HCT116 (cell line): Measurements from ENCODE around the gene GMPPA. TPM values are rescaled to one million over a fixed set of nuclear protein-coding genes. Genes with fewer than 3 reads are reported as not detected.

Source experiments
- ATAC-seq: fragments of 200-7000 bp; cut with Tn5 transposase; 2 replicates; pipeline ENCODE4 v1.9.1; 2020; ENCODE audit warnings: mild to moderate bottlenecking, moderate library complexity
- BruUV-seq: library from RNA; stranded (reverse); fragments of 400-500 nt; replicated peaks from 2 replicates; lab custom pipeline; 2021; lab: Mats Ljungman, UMichigan
- CTCF ChIA-PET: fragments of 300-600 bp; sonication (Branson Sonifier 250); formaldehyde crosslinking; loops from one replicate; lab custom pipeline; 2021; ENCODE audit warnings: antibody characterized with exemption; lab: Charles Lee
- POLR2A ChIA-PET: fragments of 300-600, 350-600 bp; sonication (Branson Sonifier 250); formaldehyde crosslinking; loops from one replicate; lab custom pipeline; 2021; ENCODE audit warnings: antibody characterized with exemption; lab: Charles Lee
- RAD21 ChIA-PET, 2 experiments: fragments of 300-600 bp; sonication (Branson Sonifier 250); formaldehyde crosslinking; loops; one replicate each; lab custom pipeline; 2023; ENCODE audit warnings: low total read pairs in 2 of 2; ENCODE audit not compliant: uncharacterized antibody in 2 of 2, unreplicated experiment in 2 of 2, low non-redundant PET in 1 of 2; lab: Charles Lee
- DNase-seq: peaks from one replicate; pipeline ENCODE4 v3.0.0-alpha.2; 2010; ENCODE audit warnings: low read depth, low spot score
- H2AFZ ChIP-seq: fragments of 200-600 bp; shearing (Covaris generic), sonication (generic); 2 replicates; pipeline ENCODE4 v1.6.1; 2017; ENCODE audit warnings: low read depth, mixed run types, mixed read lengths, antibody characterized with exemption, low read length; ENCODE audit not compliant: poor library complexity, severe bottlenecking
- H3K27ac ChIP-seq: 2 replicates; pipeline ENCODE4 v1.5.1; 2012; ENCODE audit warnings: low read depth, low read length
- H3K27me3 ChIP-seq: fragments of 200-600 bp; sonication (generic); 2 replicates; pipeline ENCODE4 v1.6.1; 2016; ENCODE audit warnings: mixed run types, low read length, mixed read lengths; ENCODE audit not compliant: insufficient read depth
- H3K36me3 ChIP-seq, 2 experiments: fragments of 200-500 bp in 1 of 2; fragments of 200-600 bp in 1 of 2; sonication (Bioruptor generic) in 1 of 2; sonication (generic) in 1 of 2; 2 replicates each; pipeline versions ENCODE4 v1.5.1 to v1.6.1; 2014 to 2016; ENCODE audit warnings: low read length in 2 of 2, inconsistent platforms in 1 of 2, mixed read lengths in 1 of 2, mixed run types in 1 of 2; ENCODE audit not compliant: insufficient read depth in 2 of 2, control insufficient read depth in 1 of 2
- H3K4me1 ChIP-seq, 2 experiments: fragments of 200-600 bp in 1 of 2; sonication (generic) in 1 of 2; 2 replicates each; pipeline versions ENCODE4 v1.5.1 to v1.6.1; 2012 to 2017; ENCODE audit warnings: low read length in 2 of 2, inconsistent platforms in 1 of 2, mild to moderate bottlenecking in 1 of 2, mixed read lengths in 1 of 2, mixed run types in 1 of 2, moderate library complexity in 1 of 2; ENCODE audit not compliant: insufficient read depth in 2 of 2, control insufficient read depth in 1 of 2
- H3K4me2 ChIP-seq: fragments of 200-600 bp; sonication (generic); 2 replicates; pipeline ENCODE4 v1.6.1; 2017; ENCODE audit warnings: mixed run types, low read length, mixed read lengths
- H3K4me3 ChIP-seq, 2 experiments: fragments of 200-600 bp in 1 of 2; sonication (generic) in 1 of 2; replicated peaks in 1 of 2; 2 replicates each; pipeline ENCODE4 v1.5.1; 2011 to 2016; ENCODE audit warnings: low read length in 2 of 2, control low read depth in 1 of 2, low read depth in 1 of 2, mild to moderate bottlenecking in 1 of 2, mixed read lengths in 1 of 2, mixed run types in 1 of 2
- H3K79me2 ChIP-seq: fragments of 200-600 bp; sonication (generic); 2 replicates; pipeline ENCODE4 v1.6.1; 2017; ENCODE audit warnings: mild to moderate bottlenecking, mixed run types, low read length, moderate library complexity, mixed read lengths; ENCODE audit not compliant: insufficient read depth
- H3K9ac ChIP-seq: fragments of 200-600 bp; sonication (generic); 2 replicates; pipeline ENCODE4 v1.6.1; 2016; ENCODE audit warnings: low read length, mixed read lengths
- H3K9me2 ChIP-seq: fragments of 200-600 bp; sonication (generic), shearing (Covaris generic); 2 replicates; pipeline ENCODE4 v1.6.1; 2017; ENCODE audit warnings: mixed run types, mild to moderate bottlenecking, moderate library complexity; ENCODE audit not compliant: insufficient read depth
- H3K9me3 ChIP-seq, 2 experiments: fragments of 200-500 bp in 1 of 2; fragments of 200-600 bp in 1 of 2; sonication (Bioruptor generic) in 1 of 2; sonication (generic) in 1 of 2; 2 replicates each; pipeline ENCODE4 v1.6.1; 2014 to 2017; ENCODE audit warnings: low read length in 2 of 2, mixed read lengths in 2 of 2, inconsistent platforms in 1 of 2, low read depth in 1 of 2, mild to moderate bottlenecking in 1 of 2, mixed run types in 1 of 2, moderate library complexity in 1 of 2; ENCODE audit not compliant: control insufficient read depth in 1 of 2, insufficient read depth in 1 of 2
- H4K20me1 ChIP-seq: fragments of 200-600 bp; sonication (generic), shearing (Covaris generic); 2 replicates; pipeline ENCODE4 v1.6.1; 2017; ENCODE audit warnings: mixed run types, mild to moderate bottlenecking, moderate library complexity; ENCODE audit not compliant: insufficient read depth
- ATF3 ChIP-seq: IDR thresholded peaks from 2 replicates; pipeline ENCODE4 v1.6.1; 2012
- CBX3 ChIP-seq: IDR thresholded peaks from 2 replicates; pipeline ENCODE4 v1.6.1; 2012; ENCODE audit warnings: low read depth
- EGR1 ChIP-seq: IDR thresholded peaks from 2 replicates; pipeline ENCODE4 v1.6.1; 2012; ENCODE audit warnings: low read depth
- EZH2 ChIP-seq: fragments of 200-600 bp; sonication (generic); IDR thresholded peaks from 2 replicates; pipeline ENCODE4 v1.6.1; 2017; ENCODE audit warnings: antibody characterized with exemption, mixed run types
- EZH2phosphoT487 ChIP-seq: fragments of 200-600 bp; IDR thresholded peaks from 2 replicates; pipeline ENCODE4 v1.6.1; 2018; ENCODE audit warnings: antibody characterized with exemption, borderline replicate concordance
- FOSL1 ChIP-seq: IDR thresholded peaks from 2 replicates; pipeline ENCODE4 v1.6.1; 2012; ENCODE audit warnings: low read depth
- JUND ChIP-seq: IDR thresholded peaks from 2 replicates; pipeline ENCODE4 v1.6.1; 2012
- POLR2A ChIP-seq: IDR thresholded peaks from 2 replicates; pipeline ENCODE4 v1.7.0; 2011; ENCODE audit warnings: borderline replicate concordance; ENCODE audit not compliant: insufficient read depth, insufficient read length; ENCODE audit errors: extremely low read depth
- POLR2AphosphoS5 ChIP-seq: IDR thresholded peaks from 2 replicates; pipeline ENCODE4 v1.6.1; 2011; ENCODE audit warnings: mild to moderate bottlenecking, low read depth, low read length, moderate library complexity
- RAD21 ChIP-seq: IDR thresholded peaks from 2 replicates; pipeline ENCODE4 v1.6.1; 2012; ENCODE audit warnings: low read depth, mild to moderate bottlenecking
- SIN3A ChIP-seq: IDR thresholded peaks from 2 replicates; pipeline ENCODE4 v1.6.1; 2012; ENCODE audit warnings: low read depth
- ZFX ChIP-seq: fragments of 450-650 bp; IDR thresholded peaks from 2 replicates; pipeline ENCODE4 v1.6.1; 2017
- ZNF274 ChIP-seq: fragments of 200-500 bp; sonication (Bioruptor generic); IDR thresholded peaks from 2 replicates; pipeline ENCODE4 v1.6.1; 2014; ENCODE audit warnings: mild to moderate bottlenecking, low read depth, low read length, inconsistent platforms
- intact Hi-C: fragments of 100-400 bp; cut with micrococcal nuclease; formaldehyde crosslinking; loops from 2 replicates; pipeline ENCODE4 v1.10.0; 2022
- total RNA-seq: library from RNA; stranded (reverse); gene quantifications from one replicate; pipeline ENCODE4 v1.2.1, GENCODE V29; 2021; ENCODE audit not compliant: unreplicated experiment
- TF ChIP-seq, protein P1 (sequence below): IDR thresholded peaks from 2 replicates; pipeline ENCODE4 v1.6.1; 2012

The GMPPA gene
- total RNA-seq, 1 experiment from 2014 or later, result 71.8 TPM

DNA sequence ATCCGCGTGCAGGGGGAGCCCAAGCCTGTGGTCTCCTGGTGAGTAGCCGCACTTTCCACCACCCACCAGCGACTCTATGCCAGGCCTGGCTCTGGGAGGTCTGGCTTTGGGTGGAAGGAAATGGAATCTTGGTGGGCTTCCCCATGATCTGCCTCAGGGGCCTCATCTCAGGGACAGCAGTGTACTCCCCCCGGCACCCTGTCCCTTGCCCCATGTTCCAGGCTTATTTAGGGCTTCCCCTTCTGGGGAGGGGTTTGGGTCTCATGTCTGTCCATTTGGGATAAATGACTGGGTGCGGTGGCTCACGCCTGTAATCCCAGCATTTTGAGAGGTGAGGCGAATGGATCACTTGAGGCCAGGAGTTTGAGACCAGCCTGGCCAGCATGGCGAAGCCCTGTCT is 36.3 kb upstream of the GMPPA start:
- TF ChIP-seq FOSL1 (no peak), POLR2A (no peak), POLR2AphosphoS5 (no peak), JUND (no peak), EZH2 (no peak), EZH2phosphoT487 (no peak), EGR1 (no peak), SIN3A (no peak), RAD21 (no peak), ZFX (no peak), ZNF274 (no peak), CBX3 (no peak), ATF3 (no peak)
- TF ChIP-seq, protein P1, sequence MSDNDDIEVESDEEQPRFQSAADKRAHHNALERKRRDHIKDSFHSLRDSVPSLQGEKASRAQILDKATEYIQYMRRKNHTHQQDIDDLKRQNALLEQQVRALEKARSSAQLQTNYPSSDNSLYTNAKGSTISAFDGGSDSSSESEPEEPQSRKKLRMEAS, result no peak
- no peaks in the 10 kb centered on the region for H4K20me1 ChIP-seq
- RAD21 ChIA-PET, result no interaction called here
- no peaks in the 10 kb centered on the region for H3K27me3 ChIP-seq
- H3K4me1 ChIP-seq, result peaks cover 0 to 28% of the 10 kb centered on the region in 2 experiments; a peak in 2 of 4 replicates
- no peaks in the 10 kb centered on the region for H3K9me2 ChIP-seq
- DNase-seq (no peak), ATAC-seq (no peak)
- no peak overlapping the region for H2AFZ ChIP-seq
- H3K79me2 ChIP-seq, result no peaks in the 10 kb centered on the region; the same call in 1 of the 2 replicates
- no peak overlapping the region for H3K27ac ChIP-seq
- intact Hi-C loops, result no loop called here
- POLR2A ChIA-PET, result interaction anchor here (1.4 kb wide), 1 partner anchor 9 kb away, joined by 5 read pairs; no protein-coding TSS in a partner anchor
- CTCF ChIA-PET, result interaction anchor here (0.9 to 1.6 kb wide), 2 partner anchors 9 to 67 kb away, joined by 3 read pairs; no protein-coding TSS in a partner anchor
- no peaks in the 10 kb centered on the region for H3K9me3 ChIP-seq
- no peak overlapping the region for H3K4me3 ChIP-seq
- H3K4me2 ChIP-seq, result no peak overlapping the region
- no peak overlapping the region for H3K9ac ChIP-seq
- peaks cover 3 to 14% of the 10 kb centered on the region in 2 experiments; a peak in 3 of 4 replicates for H3K36me3 ChIP-seq
- no TSS peak for BruUV-seq
